Upper lobe of left lung (tissue), 6 donors: ENCODE results near the gene TUBB4B. TPM values are rescaled to one million over a fixed set of nuclear protein-coding genes. Genes with fewer than 3 reads are reported as not detected.

Experiments used
- ATAC-seq, 2 donors: fragments of 200-7000 bp; cut with Tn5 transposase; one replicate each; pipeline ENCODE4 v1.9.1; 2022; ENCODE audit warnings: mild to moderate bottlenecking in 2 of 2, moderate library complexity in 2 of 2; ENCODE audit not compliant: low FRiP score in 2 of 2
- DNase-seq, 2 donors: peaks; one replicate each; pipeline ENCODE4 v3.0.0-alpha.2; 2019 to 2020
- H3K27ac ChIP-seq, 4 donors: fragments of 200-600 bp; sonication (generic); one replicate each; pipeline ENCODE4 v1.5.1; 2016 to 2019
- H3K27me3 ChIP-seq, 4 donors: fragments of 200-600 bp; sonication (generic); one replicate each; pipeline ENCODE4 v1.5.1; 2017 to 2019
- H3K36me3 ChIP-seq, 4 donors: fragments of 200-600 bp; sonication (generic); one replicate each; pipeline ENCODE4 v1.5.1; 2016 to 2019
- H3K4me1 ChIP-seq, 4 donors: fragments of 200-600 bp; sonication (generic); one replicate each; pipeline ENCODE4 v1.5.1; 2018 to 2019
- H3K4me3 ChIP-seq, 4 donors: fragments of 200-600 bp; sonication (generic); one replicate each; pipeline ENCODE4 v1.5.1; 2017 to 2019; ENCODE audit warnings: mild to moderate bottlenecking in 2 of 4, moderate library complexity in 1 of 4
- H3K9me3 ChIP-seq, 4 donors: fragments of 200-600 bp; sonication (generic); one replicate each; pipeline ENCODE4 v1.5.1; 2018 to 2019
- CTCF ChIP-seq, 6 experiments: fragments of 450-650 bp in 4 of 6; fragments of 200-600 bp in 2 of 6; sonication (generic) in 2 of 6; IDR thresholded peaks; one replicate each; pipeline ENCODE4 v1.5.1; 2016 to 2019; ENCODE audit warnings: antibody characterized with exemption in 6 of 6
- EP300 ChIP-seq, 4 donors: sonication (generic); formaldehyde crosslinking; IDR thresholded peaks; one replicate each; pipeline ENCODE4 v1.5.1; 2017; ENCODE audit warnings: antibody characterized with exemption in 4 of 4, control low read depth in 2 of 4
- POLR2A ChIP-seq, 4 donors: fragments of 450-650 bp; IDR thresholded peaks; one replicate each; pipeline ENCODE4 v1.5.1; 2016 to 2017; ENCODE audit warnings: antibody characterized with exemption in 4 of 4, mild to moderate bottlenecking in 2 of 4
- POLR2AphosphoS5 ChIP-seq, 2 donors: sonication (generic); formaldehyde crosslinking; IDR thresholded peaks; one replicate each; pipeline ENCODE4 v1.5.1; 2017; ENCODE audit warnings: antibody characterized with exemption in 2 of 2
- WGBS, 2 donors: methylation state at CpG; one replicate each; pipeline ENCODE4 v1.1.5; 2017 to 2018; 5-methylcytosine and 5-hydroxymethylcytosine counted together
- total RNA-seq, 6 donors: library from RNA; depleted of rRNA in 4 of 6; stranded (reverse); fragments of >200 nt in 4 of 6; gene quantifications; one replicate each; pipeline versions ENCODE4 v1.1.0 to v1.2.1, GENCODE V29; 2016 to 2021
- donor health status: DM: no; HTN: no; CAD: no; lungs with moderate emphysema.
- donor health status: DM: no; HTN: yes; CAD: no; lungs with severe emphysema.

Gene TUBB4B
- total RNA-seq, 6 donors from 2014 or later: 120 to 539 (median 227) TPM

- DNase-seq (peak in 1 of 2 donors; percentile 74), ATAC-seq (no peak)
- H3K36me3 ChIP-seq: peaks cover 0 to 40% (median 15%) of the 10 kb centered on the region in 4 donors
- H3K27me3 ChIP-seq: no peaks in the 10 kb centered on the region
- TF ChIP-seq POLR2AphosphoS5 (IDR thresholded peaks at IDR 0.05) (no peak), CTCF (IDR thresholded peaks at IDR 0.05) (no peak), EP300 (IDR thresholded peaks at IDR 0.05) (no peak)
- H3K27ac ChIP-seq: no peak overlapping the region
- no peak overlapping the region for H3K4me3 ChIP-seq
- H3K9me3 ChIP-seq: no peaks in the 10 kb centered on the region
- 95 to 96% methylated on average over 12 to 18 of the region's 19 CpGs for WGBS, 2 donors
- peaks cover 19 to 27% (median 24%) of the 10 kb centered on the region in 4 donors for H3K4me1 ChIP-seq
These were observed 26.5 kb upstream of the TUBB4B start for GRCh38 chr9:137214620-137215019.

GRCh38 chr9:137215196-137215986 is 25.7 kb upstream of the TUBB4B start:
- DNase-seq: peak in 1 of 2 donors; percentile 57
- Histone ChIP-seq H3K27ac (no peak overlapping the region), H3K9me3 (no peaks in the 10 kb centered on the region), H3K27me3 (no peaks in the 10 kb centered on the region), H3K4me3 (no peak overlapping the region), H3K4me1 (peaks cover 19 to 27% (median 24%) of the 10 kb centered on the region in 4 donors), H3K36me3 (peaks cover 0 to 32% (median 13%) of the 10 kb centered on the region in 4 donors)
- 91 to 92% methylated on average over 7 to 20 of the region's 22 CpGs for whole genome bisulfite sequencing, 2 donors
- TF ChIP-seq POLR2A (IDR thresholded peaks at IDR 0.05): no peak
- no peak for TF ChIP-seq CTCF (IDR thresholded peaks at IDR 0.05)
- TF ChIP-seq EP300 (IDR thresholded peaks at IDR 0.05): no peak
- no peak for TF ChIP-seq POLR2AphosphoS5 (IDR thresholded peaks at IDR 0.05)
- ATAC-seq: no peak

- peak in 1 of 2 donors; percentile 72 for DNase-seq
- H3K9me3 ChIP-seq: no peaks in the 10 kb centered on the region
- H3K4me3 ChIP-seq: no peak overlapping the region
- TF ChIP-seq EP300 (IDR thresholded peaks at IDR 0.05) (no peak), CTCF (IDR thresholded peaks at IDR 0.05) (no peak), POLR2A (IDR thresholded peaks at IDR 0.05) (no peak), POLR2AphosphoS5 (IDR thresholded peaks at IDR 0.05) (no peak)
- H3K36me3 ChIP-seq: peaks cover 0 to 28% (median 11%) of the 10 kb centered on the region in 4 donors
- peak overlapping the region in 1 of 4 donors; percentile 69 for H3K27ac ChIP-seq
- H3K4me1 ChIP-seq: peaks cover 20 to 31% (median 26%) of the 10 kb centered on the region in 4 donors
- H3K27me3 ChIP-seq: peaks cover 0 to under 1% (median 0%) of the 10 kb centered on the region in 4 donors
- no peak for ATAC-seq
- WGBS, 2 donors: 96 to 97% methylated on average over 5 to 26 of the region's 30 CpGs
These were observed 24.7 kb upstream of the TUBB4B start for GRCh38 chr9:137216188-137216965.

GRCh38 chr9:137217276-137218211 is 23.5 kb upstream of the TUBB4B start:
- Histone ChIP-seq H3K4me3 (peak overlapping the region in 3 of 4 donors; percentile 24 to 43 (median 31)), H3K27me3 (peaks cover 0 to 4% (median 0%) of the 10 kb centered on the region in 4 donors), H3K4me1 (peaks cover 28 to 40% (median 32%) of the 10 kb centered on the region in 4 donors), H3K9me3 (no peaks in the 10 kb centered on the region), H3K36me3 (peaks cover 0 to 28% (median 11%) of the 10 kb centered on the region in 4 donors), H3K27ac (peak overlapping the region; percentile 52 to 74 (median 62))
- 63% methylated on average over 33 of the region's 36 CpGs; no CpG with 5 or more reads in 1 of the 2 donors for WGBS, 2 donors
- DNase-seq (peak; percentile 83 to 92), ATAC-seq (peak; percentile 70 to 73)
- peak in 1 of 4 donors; percentile 48 for TF ChIP-seq POLR2A (IDR thresholded peaks at IDR 0.05)
- peak; percentile 9 to 43 for TF ChIP-seq POLR2AphosphoS5 (IDR thresholded peaks at IDR 0.05)
- no peak for TF ChIP-seq CTCF (IDR thresholded peaks at IDR 0.05)
